ENCODE data around the gene STAT4.

STAT4 gene

GRCh38 chr2:191117341-191117740 is 33.5 kb downstream of the STAT4 start:
- no peak for ATAC-seq
- no peak for TF ChIP-seq ZFP30 (CRISPR knock-in tag; IDR thresholded peaks at IDR 0.05)
- 0 out of 2 replicates have a peak, but pooled peaks have one; percentile 25 for TF ChIP-seq ISL1 (CRISPR knock-in tag; IDR thresholded peaks at IDR 0.05)
- no peak for TF ChIP-seq ZFP3 (CRISPR knock-in tag; IDR thresholded peaks at IDR 0.05)
- no peak for TF ChIP-seq CREB5 (CRISPR knock-in tag; IDR thresholded peaks at IDR 0.05; ENCODE audit: low read depth)

GRCh38 chr2:191115804-191116203 is 35.0 kb downstream of the STAT4 start:
- TF ChIP-seq TSHZ2 (CRISPR knock-in tag; IDR thresholded peaks at IDR 0.05) (no peak), ZFP3 (CRISPR knock-in tag; IDR thresholded peaks at IDR 0.05) (no peak), CREB5 (CRISPR knock-in tag; IDR thresholded peaks at IDR 0.05; ENCODE audit: low read depth) (no peak), BACH2 (CRISPR knock-in tag; IDR thresholded peaks at IDR 0.05; ENCODE audit: borderline replicate concordance) (no peak), PATZ1 (CRISPR knock-in tag; IDR thresholded peaks at IDR 0.05; ENCODE audit: borderline replicate concordance) (no peak), PPARA (CRISPR knock-in tag; IDR thresholded peaks at IDR 0.05; ENCODE audit: borderline replicate concordance) (no peak), ZC3H10 (CRISPR knock-in tag; IDR thresholded peaks at IDR 0.05) (no peak), ZNF565 (CRISPR knock-in tag; conservative IDR thresholded peaks at IDR 0.05; ENCODE audit: low read depth) (no peak), RARB (CRISPR knock-in tag; IDR thresholded peaks at IDR 0.05) (no peak), TCF4 (CRISPR knock-in tag; IDR thresholded peaks at IDR 0.05; ENCODE audit: borderline replicate concordance) (no peak)
- ATAC-seq: no peak

- ATAC-seq: no peak
- no peak for TF ChIP-seq POU6F1 (CRISPR knock-in tag; IDR thresholded peaks at IDR 0.05; ENCODE audit: borderline replicate concordance, low read depth)
- no peak for TF ChIP-seq ARNTL (CRISPR knock-in tag; IDR thresholded peaks at IDR 0.05; ENCODE audit: borderline replicate concordance, low read depth)
- no peak for TF ChIP-seq ZNF8 (CRISPR knock-in tag; IDR thresholded peaks at IDR 0.05)
- TF ChIP-seq CSRNP3 (CRISPR knock-in tag; IDR thresholded peaks at IDR 0.05): no peak
Observed at GRCh38 chr2:191115391-191115790, 35.4 kb downstream of the STAT4 start.

GRCh38 chr2:191114403-191114886 is 36.3 kb downstream of the STAT4 start:
- TF ChIP-seq ISL1 (CRISPR knock-in tag; IDR thresholded peaks at IDR 0.05): no peak
- TF ChIP-seq ZNF70 (CRISPR knock-in tag; IDR thresholded peaks at IDR 0.05): no peak
- no peak for TF ChIP-seq SNAI2 (CRISPR knock-in tag; IDR thresholded peaks at IDR 0.05)
- TF ChIP-seq ARNTL (CRISPR knock-in tag; IDR thresholded peaks at IDR 0.05; ENCODE audit: borderline replicate concordance, low read depth): no peak
- no peak for TF ChIP-seq OSR1 (CRISPR knock-in tag; IDR thresholded peaks at IDR 0.05)
- TF ChIP-seq CSRNP3 (CRISPR knock-in tag; IDR thresholded peaks at IDR 0.05): no peak
- TF ChIP-seq PPARA (CRISPR knock-in tag; IDR thresholded peaks at IDR 0.05; ENCODE audit: borderline replicate concordance): no peak
- no peak for TF ChIP-seq POU6F1 (CRISPR knock-in tag; IDR thresholded peaks at IDR 0.05; ENCODE audit: borderline replicate concordance, low read depth)
- no peak for TF ChIP-seq TCF4 (CRISPR knock-in tag; IDR thresholded peaks at IDR 0.05; ENCODE audit: borderline replicate concordance)
- TF ChIP-seq ZC3H10 (CRISPR knock-in tag; IDR thresholded peaks at IDR 0.05): no peak
- TF ChIP-seq BACH2 (CRISPR knock-in tag; IDR thresholded peaks at IDR 0.05; ENCODE audit: borderline replicate concordance): no peak
- TF ChIP-seq RARB (CRISPR knock-in tag; IDR thresholded peaks at IDR 0.05): no peak
- TF ChIP-seq CREB5 (CRISPR knock-in tag; IDR thresholded peaks at IDR 0.05; ENCODE audit: low read depth): no peak
- TF ChIP-seq ZFP30 (CRISPR knock-in tag; IDR thresholded peaks at IDR 0.05): no peak
- ATAC-seq: no peak

Data from SK-N-SH treated with all-trans-retinoic acid at 6 μM for 48 hours (cell line).